NCI-H2171 (cell line): ENCODE results near the gene PGPEP1.
"Not testable (repeated sequence)": the region's sequence is repeated elsewhere in the genome, so short reads cannot be mapped to it uniquely, and the experiment has no call there.

Experiments
- DNase-seq: peaks from one replicate; lab custom pipeline; 2025; lab: John Stamatoyannopoulos, UW

Gene PGPEP1

DNA sequence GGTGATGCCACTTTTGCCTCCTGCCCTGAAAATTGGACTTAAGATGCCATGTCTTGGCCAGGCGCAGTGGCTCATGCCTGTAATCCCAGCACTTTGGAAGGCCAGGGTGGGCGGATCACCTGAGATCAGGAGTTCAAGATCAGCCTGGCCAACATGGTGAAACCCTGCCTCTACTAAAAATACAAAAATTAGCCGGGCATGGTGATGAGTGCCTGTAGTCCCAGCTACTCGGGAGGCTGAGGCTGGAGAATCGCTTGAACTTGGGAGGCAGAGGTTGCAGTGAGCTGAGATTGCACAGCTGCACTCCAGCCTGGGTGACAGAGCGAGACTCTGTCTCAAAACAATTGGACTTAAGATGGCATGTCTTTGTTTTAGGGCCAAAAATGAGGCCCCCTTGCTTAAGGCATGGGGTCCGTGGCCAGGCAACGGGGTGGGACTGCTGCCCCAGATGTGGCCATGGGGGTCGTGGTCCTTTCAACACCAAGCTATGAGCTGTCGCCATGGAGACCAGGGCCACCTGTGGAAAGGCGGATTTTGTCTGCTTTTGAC lies 24.0 kb downstream of the PGPEP1 start:
- not testable (repeated sequence) for DNase-seq

- DNase-seq = no peak
These were observed 24.6 kb downstream of the PGPEP1 start for GRCh38 chr19:18364826-18365528.

GRCh38 chr19:18366021-18366435 lies 25.6 kb downstream of the PGPEP1 start:
- DNase-seq = no peak

- no peak for DNase-seq
These were observed 28.3 kb downstream of the PGPEP1 start for GRCh38 chr19:18368504-18369222.

GRCh38 chr19:18373407-18373891 lies 33.1 kb downstream of the PGPEP1 start:
- no peak for DNase-seq

DNA sequence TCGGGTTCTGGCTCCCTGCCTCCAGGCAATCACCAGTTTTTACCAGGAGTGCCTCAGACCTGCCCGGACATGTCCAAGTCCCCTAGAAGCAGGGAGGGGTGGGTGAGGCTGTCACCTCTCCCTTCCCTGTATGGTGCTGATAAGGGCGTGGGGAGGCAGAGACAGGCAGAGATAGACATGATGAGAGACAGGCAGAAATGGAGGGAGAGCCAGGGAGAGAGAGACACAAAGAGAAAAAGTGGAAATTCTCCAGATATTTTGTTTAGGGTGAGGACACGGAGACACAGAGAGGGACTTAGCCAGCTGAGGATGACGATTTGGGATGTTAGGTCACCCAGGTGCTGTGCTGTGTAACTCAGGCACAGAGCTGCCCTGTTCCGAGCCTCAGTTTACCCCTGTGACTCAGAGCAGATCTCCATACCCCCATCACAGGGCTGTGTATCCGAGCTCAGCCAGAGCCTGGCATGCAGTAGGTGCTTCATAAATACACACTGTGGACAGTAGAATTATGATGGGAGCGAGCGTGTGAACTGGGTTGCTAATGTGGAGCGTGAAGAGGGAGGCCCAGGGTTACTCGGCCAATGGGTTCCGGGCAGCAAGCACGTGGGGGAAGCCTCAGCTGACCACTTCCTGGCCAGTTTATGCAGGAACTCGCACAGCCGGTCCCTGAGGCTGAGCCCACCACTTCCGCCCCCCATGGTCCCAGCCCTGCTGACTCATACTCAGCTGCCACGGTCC lies 33.7 kb downstream of the PGPEP1 start:
- DNase-seq = peak; percentile 69

DNA sequence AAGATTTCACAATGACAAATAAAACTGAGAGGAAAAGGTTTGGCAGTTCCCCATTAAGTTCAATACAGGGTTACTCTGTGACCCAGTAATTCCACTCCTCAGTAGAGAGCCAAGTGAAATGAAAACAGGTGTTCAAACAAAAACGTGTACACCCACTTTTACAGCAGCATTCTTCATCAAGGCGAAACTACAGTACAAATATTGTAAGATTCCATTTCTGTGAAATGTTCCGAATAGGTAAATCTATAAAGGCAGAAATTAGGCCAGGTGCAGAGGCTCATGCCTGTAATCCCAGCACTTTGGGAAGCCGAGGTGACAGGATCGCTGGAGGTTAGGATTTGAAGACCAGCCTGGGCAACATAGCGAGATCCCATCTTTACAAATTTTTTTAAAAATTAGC lies 36.6 kb downstream of the PGPEP1 start:
- no peak for DNase-seq

- DNase-seq = no peak
These were observed 39.7 kb downstream of the PGPEP1 start for GRCh38 chr19:18379803-18380747.

GRCh38 chr19:18380843-18381242 lies 40.4 kb downstream of the PGPEP1 start:
- DNase-seq = no peak

DNA sequence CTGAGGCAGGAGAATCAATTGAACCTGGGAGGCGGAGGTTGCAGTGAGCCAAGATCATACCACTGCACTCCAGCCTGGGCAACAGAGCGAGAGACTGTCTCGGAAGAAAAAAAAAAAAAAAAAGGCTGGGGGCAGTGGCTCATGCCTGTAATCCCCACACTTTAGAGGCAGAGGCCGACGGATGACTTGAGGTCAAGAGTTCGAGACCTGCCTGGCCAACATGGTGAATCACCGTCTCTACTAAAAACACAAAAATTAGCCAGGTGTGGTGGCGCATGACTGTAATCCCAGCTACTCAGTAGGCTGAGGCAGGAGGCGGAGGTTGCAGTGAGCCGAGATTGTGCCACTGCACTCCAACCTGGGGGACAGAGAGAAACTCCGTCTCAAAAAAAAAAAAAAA lies 43.2 kb downstream of the PGPEP1 start:
- not testable (repeated sequence) for DNase-seq

GRCh38 chr19:18384775-18385174 lies 44.4 kb downstream of the PGPEP1 start:
- no peak for DNase-seq

DNA sequence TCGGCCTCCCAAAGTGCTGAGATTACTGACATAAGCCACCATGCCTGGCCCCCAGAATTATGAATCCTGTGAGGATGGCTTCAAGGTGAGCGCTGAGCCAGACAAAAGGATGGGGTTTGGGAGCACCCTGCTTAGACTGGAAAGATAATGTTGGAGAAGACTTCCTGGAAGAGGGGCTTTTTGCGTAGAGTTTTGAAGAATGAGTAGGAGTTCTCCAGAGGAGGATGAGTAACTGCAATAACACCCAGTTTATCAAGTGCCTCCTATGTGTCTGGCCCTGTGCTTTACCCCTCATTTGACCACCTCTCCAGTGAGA lies 44.9 kb downstream of the PGPEP1 start:
- DNase-seq = no peak

DNA sequence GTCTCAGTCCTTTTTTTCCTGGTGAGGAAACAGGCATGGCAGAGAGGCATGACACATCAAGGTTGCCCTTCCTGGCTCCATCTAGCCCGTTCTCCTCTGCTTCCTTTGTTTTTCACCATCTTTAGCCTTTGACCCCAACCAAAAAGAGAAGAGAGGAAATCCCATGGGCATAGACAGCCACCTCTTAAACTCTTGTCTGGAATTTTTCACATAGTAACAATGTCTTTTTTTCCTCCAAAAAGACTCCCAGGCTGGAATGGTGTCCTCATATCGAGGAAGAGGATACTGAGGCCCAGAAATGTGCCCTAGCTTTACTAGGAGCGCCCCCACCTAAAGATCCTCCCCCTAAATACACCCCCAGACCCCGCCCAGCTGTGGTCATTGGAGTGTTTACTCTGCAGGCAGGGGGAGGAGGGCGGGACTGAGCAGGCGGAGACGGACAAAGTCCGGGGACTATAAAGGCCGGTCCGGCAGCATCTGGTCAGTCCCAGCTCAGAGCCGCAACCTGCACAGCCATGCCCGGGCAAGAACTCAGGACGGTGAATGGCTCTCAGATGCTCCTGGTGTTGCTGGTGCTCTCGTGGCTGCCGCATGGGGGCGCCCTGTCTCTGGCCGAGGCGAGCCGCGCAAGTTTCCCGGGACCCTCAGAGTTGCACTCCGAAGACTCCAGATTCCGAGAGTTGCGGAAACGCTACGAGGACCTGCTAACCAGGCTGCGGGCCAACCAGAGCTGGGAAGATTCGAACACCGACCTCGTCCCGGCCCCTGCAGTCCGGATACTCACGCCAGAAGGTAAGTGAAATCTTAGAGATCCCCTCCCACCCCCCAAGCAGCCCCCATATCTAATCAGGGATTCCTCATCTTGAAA lies 45.5 kb downstream of the PGPEP1 start, which contains the start of gene GDF15:
Gene GDF15, plus strand, starts transcription at position 484 of the 868 bp plus-strand sequence. Its CDS starts 32 bp downstream, at position 516.
- no peak for DNase-seq

DNA sequence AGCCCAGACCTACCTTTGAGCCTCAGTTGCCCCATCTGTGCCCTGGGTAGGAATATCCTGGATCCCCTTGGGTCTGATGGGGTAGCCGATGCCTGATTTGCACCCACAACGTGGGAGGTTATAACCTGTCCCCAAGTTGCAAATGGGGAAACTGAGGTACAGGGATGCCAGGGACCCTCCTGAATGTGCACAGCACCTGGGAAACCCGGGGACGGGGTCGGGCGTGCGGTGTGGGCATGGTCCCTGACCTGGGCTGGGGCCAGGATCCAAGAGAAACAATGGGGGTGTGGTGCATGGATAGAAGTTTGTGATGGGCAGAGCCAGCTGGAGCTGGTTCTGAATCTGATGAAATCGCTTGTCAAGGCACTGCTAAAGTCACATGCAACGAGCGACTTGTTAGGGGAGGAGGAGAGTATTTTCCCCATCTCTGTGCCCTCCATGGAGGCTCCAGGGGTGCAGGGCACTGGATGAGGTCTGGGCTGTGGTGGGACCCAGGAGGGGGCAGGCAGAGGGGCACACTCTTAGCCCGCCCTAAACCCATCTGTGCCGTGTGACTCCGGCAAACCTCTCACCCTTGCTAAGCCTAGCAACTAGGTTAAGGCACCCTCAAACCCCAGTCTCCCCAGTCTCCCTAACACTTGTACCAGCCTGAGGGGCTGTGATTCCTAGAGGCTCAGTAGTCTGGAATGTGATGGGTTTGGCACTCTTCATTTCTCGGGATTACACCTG lies 46.3 kb downstream of the PGPEP1 start:
- DNase-seq = no peak

- DNase-seq = peak; percentile 39
These were observed 47.9 kb downstream of the PGPEP1 start for GRCh38 chr19:18388100-18388959.

GRCh38 chr19:18388960-18389725 lies 48.7 kb downstream of the PGPEP1 start:
- no peak for DNase-seq

DNA sequence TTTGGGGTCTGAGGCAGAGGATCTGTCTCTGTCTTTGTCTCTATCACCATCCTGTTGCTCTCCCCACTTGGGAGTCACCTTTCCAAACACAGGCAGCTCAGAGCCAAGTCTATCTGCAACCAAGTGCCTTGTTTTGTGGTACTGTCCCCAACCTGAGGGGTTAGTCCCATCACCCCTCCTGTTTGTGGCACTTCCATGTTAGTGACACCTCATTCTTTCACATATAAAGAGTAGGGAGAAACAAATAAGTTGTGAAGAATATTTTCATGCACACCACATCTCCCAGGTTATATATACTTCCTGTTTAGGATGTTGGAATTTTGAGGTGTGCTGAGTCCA lies 49.3 kb downstream of the PGPEP1 start:
- no peak for DNase-seq
